Forelimb muscle (tissue), 1 donor: ENCODE measurements around the gene LRRN3. TPM values are rescaled to one million over a fixed set of nuclear protein-coding genes. Genes with fewer than 3 reads are reported as not detected.

ENCODE experiments used
- DNase-seq: peaks from one replicate; pipeline ENCODE4 v3.0.0-alpha.2; 2013; ENCODE audit warnings: low read depth
- polyA plus RNA-seq: library from polyadenylated mRNA; unstranded; fragments of 120-200 nt; gene quantifications from one replicate; pipeline ENCODE4 v1.2.1, GENCODE V29; 2013; ENCODE audit not compliant: insufficient read length

Gene LRRN3
- polyA plus RNA-seq, 1 donor: 7.0 TPM

DNA sequence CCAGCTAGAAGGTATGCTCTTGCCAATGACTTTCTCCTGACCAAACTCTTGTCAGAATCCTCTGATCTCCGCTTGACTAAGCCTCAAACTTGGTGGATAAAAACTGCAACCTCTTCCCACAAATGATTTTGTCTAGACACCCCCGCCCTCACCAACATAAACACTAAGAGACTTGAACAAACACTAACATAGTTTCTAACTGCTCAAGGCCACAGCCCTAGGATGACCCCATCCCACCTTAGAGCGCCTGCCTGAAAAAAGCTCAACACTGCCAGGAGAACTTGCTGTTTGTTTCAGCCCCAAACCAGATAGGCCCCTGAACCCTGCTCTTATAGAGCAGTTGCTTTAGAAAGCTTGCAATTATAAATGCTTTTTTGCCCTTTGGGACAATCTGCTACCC, 71.8 kb downstream of the LRRN3 start:
- DNase-seq: no peak

DNA sequence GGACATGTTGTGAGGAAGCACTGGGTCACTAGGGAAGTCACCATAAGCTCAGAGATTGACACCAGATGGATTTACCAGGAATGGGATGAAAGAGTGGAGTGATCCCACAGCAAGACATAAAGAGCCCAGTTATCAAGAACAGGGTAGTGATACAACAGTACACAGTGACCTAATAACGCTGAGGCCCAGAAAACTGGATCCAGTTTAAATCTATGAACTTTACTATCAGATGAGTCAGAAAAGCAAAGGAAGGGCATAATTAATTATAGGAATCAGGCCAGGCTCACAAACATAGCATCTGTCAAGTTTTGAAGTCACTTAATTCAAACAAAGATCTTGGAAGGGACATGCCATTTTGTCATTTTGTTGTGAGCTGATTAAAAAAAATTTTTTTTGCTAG, 73.5 kb downstream of the LRRN3 start:
- no peak for DNase-seq

DNA sequence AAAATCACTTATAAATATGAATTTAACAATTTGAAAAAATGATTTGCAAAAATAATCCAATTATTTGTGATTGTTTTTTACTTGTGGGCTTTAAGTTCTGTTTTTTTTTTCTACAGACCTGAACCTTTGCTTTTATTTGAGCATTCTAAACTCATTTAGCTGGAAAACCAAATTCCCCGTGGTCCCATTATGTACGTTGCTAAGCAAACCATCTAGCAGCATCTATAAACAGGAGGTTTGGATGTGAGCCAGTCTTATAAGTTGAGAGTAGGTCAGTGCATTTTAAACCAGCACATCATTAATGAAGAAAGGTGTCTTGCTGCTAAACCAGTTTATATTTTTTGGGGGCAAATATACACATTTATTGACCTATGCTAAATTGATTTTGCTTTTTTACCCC, 77.3 kb downstream of the LRRN3 start:
- DNase-seq: peak; percentile 95

DNA sequence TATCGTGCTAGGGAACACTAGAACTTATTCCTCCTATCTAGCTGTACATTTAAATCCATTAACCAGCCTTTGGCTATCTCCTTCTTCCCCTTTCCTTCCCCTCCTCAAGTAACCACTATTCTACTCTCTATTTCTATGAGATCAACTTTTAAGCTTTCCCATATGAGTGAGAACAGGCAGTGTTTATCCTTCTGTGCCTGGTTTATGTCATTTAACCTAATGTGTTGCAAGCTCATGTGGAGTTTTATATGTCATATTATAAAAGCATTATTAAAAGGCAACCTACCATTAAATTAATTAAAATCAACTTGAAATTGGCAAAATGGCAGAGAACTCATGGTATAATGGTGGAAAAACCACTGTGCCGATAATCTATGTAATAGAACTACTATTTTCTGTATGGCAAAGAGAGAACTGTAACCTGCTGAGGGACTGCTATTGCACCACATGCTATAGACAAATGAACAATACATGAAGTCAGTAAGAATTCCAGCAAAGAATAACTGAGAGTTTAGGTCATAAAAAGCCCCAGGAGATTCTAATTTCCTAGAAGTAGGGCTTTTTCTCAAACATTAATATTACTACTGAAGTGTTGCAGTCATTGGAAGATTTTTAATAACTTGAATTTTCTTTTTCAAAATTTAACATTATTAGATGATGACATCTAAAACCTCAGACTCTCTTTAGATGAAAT, 81.8 kb downstream of the LRRN3 start:
- peak; percentile 55 for DNase-seq

DNA sequence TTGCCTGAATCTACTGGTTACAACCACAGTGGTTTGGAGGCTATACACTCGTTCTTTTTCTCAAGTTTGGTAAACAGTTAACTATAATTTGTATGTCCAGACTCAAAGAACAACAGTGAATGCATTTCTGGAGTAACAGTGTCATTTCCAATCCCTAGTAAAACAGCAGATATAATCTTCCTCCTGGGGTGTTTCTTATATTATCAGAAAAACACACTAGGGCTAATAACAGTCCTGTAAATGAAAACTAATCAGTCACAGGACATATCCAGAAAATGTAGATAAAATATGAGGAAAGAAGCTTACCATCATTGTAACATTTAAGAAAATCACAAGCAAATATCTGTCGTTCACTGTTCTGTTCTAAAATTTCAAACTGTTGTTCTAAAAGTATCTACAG, 82.6 kb downstream of the LRRN3 start:
- no peak for DNase-seq

DNA sequence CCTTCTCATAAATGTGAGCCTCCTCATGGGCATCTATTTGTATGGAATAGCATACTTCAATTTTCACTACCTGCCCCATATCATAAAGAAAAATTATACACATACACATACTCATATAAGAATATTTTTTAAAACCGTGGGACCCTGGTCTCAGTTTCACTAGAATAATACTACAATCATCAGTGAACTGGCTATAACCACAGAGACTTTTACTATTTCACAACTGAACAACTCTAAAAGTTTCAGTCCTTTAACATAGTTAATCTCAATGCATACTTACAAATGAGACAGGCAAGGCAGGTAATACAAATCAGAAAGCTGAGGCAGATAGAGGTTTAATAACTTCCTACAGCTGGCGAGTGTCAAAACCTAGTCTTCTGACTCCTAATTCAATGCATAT, 83.1 kb downstream of the LRRN3 start:
- no peak for DNase-seq

DNA sequence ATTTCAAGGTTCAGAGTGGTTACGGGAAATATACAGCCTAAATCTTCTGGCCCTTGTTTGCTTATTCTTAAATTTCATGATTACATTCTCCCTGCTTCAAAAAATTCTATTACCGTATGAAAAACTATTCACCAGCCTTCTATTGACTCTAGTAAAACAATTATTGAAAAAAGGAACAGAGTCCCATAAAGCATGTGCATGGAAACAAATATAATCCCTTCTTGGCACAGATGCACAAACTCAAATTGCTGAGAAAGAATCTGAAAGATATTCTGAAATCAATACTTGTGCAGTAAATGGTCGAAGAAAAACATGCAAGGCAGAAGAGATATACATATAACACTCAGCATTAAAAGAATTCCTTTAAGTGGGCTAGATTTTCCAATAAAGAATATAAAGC, 83.6 kb downstream of the LRRN3 start:
- peak; percentile 20 for DNase-seq
